GM18907 (cell line): Measurements from ENCODE around the gene PCBP3.

Source experiments
- ATAC-seq: cut with Tn5 transposase; IDR thresholded peaks from one replicate; pipeline ENCODE4 v1.9.1; 2021; ENCODE audit warnings: mild to moderate bottlenecking, moderate library complexity; ENCODE audit not compliant: unreplicated experiment

Gene PCBP3

DNA sequence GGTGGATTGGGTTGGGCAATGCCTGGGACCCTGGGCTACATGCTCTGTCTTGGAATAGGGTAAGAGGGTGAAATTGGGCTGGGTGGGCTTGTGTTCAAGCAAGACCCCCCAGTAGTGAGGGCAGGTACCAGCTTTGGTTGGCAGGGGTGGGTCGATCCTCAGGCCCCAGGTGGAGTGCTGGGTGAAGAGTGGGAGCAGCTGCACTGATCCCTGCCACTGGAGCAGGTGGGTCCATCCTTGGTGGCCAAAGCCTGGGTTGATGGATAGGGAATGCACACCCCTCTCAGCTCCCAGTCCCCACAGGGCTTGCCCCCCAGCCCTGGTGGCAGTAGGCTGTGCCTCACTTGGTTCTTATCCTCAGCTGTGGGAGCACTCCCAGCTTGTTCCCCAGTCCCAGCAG is 135.2 kb downstream of the PCBP3 start:
- no peak for ATAC-seq

DNA sequence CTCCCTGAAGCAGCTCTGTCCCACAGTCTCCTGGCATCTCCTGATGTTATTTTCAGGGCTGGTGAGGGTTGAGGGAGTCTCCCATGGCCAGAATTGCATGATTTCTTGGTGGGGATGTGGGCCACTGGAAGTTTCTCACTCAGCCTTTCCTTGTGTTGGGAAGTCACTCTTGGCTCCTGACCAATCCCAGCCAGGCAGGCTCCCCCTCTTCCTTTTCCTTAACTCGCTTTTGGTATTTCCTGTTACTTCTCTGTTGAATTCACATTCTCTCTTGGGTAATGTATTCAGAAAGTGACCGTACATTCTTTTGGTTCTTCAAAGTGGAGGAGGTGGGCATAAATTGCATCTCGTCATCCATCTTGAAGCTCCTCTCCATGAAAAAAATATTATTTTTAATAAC is 135.7 kb downstream of the PCBP3 start:
- ATAC-seq: no peak

DNA sequence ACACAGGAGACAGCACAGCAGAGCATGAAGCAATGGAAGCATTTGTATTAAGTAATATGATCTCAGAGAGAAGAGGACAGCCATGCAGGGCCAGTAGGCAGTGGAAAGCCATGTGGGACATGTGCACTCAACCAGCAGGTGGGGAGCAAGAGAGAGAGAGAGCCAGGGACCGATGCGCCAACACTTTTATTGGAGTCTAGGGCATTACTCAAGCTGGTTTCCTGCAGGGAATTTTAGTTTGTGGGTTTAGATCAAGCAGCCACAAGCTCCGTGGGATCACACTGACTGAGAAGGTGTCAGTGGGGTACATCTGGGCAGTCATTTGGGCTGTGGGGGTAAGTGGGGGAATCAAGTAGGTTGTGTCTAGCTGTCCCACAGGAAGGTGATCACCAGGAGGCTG is 137.1 kb downstream of the PCBP3 start:
- no peak for ATAC-seq

DNA sequence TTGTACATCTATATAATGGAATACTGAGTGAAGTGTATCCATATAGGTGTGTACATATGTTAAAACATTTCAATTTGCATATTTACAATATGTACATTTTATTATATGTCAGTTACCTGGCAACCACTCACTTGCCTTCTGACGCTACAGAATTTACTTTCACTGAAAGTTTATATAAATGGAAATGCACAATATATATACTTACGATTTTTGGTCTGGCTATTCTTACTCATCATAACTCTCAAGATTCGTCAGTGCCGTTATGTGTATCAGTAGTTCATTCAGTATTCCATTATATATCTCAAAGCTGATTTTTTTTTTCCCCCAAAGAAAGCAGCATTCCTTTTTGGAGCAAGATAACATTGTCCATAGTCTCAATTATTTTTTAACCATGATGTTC is 138.2 kb downstream of the PCBP3 start:
- ATAC-seq: no peak

DNA sequence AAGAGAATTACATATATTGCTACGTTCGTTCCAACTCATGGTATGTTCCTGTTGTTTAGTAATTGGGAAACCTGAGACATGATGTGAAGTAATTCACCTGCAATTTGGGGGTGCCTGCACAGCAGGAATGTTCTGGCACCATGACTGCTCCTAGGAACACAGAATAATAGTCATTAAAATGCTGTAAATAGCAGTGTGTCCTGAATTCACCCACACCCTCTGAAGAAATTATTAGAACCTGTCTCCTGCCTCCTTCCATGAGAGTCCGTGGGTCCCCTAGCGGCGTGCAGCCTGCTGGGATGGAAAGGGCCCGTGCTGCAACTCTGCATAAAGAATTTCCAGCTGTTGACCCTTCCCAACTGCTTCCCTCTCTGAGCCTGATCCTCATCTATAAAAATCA is 143.1 kb downstream of the PCBP3 start:
- no peak for ATAC-seq

DNA sequence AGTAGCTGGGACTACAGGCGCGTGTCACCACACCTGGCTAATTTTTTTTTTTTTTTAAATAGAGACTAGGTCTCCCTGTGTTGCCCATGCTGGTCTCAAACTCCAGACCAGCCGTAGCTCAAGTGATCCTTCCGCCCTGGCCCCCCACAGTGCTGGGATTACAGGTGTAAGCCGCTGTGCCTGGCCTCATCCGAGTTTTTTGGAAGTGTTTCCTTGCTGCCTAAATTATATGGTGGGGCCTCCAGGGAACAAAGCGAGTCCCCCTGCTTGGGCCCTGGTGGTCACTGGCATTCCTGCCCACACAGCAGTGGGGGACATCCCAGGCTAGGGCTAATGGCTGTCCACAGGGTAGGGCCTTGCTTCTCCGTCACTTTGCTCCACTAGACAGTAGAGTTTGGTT is 143.8 kb downstream of the PCBP3 start:
- ATAC-seq: no peak

DNA sequence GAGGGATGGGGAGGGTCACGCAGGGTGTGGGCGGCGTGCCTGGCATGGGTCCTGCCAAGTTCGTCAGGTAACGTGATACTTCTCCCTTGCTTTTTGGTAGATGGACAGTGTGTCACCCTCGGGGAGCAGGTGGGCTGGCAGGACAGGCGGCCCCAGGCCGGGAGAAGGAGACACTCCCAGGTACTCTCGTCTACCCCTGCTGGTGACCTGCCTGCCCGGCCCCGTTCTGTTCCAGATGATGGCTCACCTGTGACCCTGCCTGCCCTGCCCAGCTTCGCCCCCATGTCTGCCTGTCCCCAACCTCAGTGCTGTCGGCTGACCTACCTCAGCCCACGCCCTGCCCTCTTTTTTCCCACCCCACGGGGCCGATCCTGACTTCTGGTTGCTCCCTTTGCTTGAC is 144.7 kb downstream of the PCBP3 start:
- ATAC-seq: no peak

DNA sequence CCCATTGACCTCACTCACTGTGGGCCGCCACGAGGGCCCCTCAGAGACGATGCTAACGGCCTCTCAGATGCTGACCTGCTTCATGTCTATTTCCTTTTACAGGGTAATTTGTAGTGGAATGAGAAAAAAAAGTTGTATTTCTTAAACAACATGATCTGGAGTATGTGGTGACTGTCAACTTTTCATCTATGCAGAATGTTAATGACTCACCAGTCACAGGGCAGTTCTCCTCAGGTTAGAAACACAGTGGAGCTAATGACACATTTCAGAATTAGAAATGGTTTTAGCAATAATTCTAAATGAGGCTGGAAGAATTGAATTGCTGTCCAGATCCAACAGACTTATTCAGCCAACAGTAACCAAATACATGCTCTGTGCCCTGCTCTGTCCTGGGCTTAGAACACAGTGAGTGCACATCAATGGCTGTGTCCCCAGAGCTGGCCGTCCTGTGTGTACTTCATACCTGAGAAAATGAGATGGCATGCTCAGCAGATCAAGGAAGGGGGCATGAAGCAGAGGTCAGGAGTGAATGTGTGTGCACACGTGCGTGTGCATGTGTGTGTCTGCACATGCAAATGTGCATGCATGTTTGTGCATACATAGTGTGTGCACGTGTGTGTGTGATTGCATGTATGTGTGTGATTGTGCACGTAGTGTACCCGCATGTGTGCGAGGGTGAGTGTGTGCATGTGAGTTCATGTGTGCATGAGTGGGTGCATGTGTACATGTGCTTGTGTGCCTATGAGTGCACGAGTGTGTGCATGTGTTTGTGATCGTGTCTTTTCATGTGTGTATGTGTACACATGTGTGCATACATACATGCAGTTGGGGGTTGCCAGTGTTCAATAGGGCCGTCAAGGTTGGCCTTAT is 145.3 kb downstream of the PCBP3 start:
- no peak for ATAC-seq

DNA sequence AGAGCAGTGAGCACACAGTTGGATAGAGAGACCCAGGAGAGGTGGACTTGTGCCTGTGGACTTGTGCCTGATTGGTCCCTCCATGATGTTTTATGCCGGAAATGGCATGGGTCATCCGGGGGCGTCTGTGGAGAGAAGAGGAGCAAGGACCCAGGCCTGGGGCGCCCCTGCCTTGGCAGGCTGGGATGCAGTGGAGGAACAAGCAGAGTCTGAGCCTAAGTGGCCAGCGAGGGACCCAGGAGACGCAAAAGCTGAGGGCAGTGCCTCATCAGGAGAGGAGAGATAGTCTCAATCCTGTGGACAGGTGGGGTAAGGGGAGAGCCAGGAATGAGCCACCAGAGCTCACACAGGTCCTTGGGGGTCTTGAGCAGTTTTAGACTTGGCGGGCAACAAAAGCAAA is 146.9 kb downstream of the PCBP3 start:
- ATAC-seq: no peak

DNA sequence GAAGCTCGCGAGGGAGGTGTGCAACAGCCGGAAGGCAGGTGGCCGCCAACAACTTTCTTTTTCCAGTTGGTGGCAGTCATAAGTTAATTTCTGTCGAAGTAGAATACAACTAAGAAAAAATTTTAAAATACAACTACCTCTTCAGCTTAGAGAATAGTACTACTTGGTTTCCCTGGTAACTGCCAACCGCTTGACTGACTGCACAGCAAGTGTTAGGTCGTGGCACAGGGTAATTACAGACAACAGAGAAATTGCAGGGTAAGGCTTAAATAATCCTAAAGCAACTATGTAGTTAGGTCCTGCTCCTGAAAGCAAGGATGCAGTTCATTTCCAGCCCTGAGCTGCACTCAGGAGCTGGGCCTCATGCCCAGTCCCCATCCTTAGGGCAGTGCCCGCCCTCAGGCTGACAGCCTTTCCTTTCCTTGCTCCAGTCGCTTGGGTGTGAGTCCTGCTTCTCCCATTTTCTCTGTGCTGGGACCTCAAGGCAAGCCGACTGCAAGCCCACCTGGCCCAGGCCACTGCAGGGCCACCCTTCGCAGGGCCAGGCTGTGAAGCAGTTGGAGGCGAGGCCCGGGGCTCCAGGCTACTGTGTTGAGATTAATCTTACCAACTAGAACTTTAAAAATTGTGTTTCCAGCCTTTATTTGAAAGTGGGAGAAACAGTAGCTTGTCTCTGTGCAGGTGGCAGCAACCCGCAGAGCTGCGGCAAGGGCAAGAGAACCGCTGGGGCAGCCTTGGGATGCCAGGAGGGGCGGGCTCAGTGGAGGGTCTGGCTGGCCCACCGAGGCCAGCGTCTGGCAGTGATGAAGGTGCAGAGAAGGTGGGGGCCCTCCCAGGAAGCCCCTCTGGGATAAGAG is 148.3 kb downstream of the PCBP3 start:
- ATAC-seq: no peak

DNA sequence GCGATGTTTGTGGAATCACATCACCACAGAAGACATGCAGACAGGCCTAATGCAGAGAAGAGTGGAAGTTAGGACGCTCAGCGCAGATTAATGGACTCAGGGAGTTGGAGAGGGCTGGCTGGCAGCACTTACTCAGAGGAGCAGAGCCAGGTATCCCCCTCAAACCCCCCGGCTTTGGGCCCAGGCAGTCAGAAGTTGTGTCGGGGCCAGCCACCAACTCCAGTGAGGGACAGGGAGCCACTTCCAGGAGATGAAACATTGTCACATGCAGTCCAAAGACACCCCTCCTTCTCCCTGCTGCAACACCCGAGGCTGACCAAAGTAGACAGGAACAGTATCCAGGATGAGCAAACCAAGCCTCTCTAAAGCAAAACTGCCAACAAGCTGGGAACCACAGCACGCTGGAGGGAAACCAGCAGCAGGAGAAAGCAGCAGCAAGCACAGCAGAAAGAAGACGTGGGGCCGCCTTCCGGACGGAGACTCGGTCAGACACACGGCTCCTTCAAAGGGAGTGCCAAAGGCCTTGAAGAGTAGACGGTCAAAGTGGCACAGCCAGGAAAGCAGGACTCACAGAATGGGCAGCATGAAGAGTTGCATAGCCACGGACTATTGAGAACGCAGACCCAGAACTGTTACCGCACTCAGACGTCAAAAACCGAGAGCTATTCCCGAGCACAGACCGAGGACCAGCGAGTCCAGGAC is 149.3 kb downstream of the PCBP3 start:
- no peak for ATAC-seq

DNA sequence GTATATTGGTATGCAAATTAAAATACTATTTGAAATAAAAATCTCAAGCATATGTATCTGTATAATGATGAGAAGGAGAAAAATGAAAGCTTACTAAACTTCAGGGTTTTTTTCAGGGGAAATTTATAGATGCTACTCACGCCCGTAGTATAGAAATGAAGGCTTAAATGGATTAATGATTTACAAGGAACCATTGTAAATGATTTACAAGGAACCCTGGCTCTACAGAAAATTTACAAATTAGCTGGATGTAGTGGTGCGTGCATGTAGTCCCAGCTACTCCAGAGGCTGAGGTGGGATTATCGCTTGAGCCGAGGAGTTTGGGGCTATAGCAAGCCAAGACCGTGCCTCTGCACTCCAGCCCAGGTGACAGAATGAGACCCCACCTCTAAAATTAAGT is 150.5 kb downstream of the PCBP3 start:
- ATAC-seq: no peak

DNA sequence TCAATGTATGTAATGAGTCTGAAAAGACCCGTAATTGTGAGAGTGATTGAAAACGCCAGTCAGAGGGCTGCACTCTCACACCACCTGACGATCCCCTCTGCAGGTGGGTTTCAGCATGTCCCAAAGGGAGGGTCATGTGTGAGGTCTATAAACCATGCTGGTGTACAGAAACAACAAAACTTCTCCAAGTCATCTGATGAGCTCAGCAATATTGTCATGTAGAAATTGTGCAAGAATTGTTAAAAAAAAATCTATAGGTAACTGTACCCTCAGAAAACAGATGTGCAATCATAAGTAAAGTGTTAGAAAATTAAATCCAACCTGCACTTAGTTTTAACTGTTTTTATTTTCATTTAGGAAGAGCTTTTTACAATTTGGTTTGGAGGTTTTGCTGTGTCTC is 152.5 kb downstream of the PCBP3 start:
- ATAC-seq: no peak

DNA sequence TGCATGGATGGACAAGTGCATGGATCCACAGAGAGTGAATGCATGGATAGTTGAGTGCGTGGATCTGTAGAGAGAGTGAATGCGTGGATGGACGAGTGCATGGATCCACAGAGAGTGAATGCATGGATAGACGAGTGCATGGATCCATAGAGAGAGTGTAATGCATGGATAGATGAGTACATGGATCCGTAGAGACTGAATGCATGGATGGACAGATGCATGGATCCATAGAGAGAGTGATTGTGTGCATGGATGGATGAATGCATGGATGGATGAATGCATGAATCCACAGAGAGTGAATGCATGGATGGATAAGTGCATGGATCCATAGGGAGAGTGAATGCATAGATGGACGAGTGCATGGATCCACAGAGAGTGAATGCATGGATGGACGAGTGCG is 153.8 kb downstream of the PCBP3 start:
- no peak for ATAC-seq

DNA sequence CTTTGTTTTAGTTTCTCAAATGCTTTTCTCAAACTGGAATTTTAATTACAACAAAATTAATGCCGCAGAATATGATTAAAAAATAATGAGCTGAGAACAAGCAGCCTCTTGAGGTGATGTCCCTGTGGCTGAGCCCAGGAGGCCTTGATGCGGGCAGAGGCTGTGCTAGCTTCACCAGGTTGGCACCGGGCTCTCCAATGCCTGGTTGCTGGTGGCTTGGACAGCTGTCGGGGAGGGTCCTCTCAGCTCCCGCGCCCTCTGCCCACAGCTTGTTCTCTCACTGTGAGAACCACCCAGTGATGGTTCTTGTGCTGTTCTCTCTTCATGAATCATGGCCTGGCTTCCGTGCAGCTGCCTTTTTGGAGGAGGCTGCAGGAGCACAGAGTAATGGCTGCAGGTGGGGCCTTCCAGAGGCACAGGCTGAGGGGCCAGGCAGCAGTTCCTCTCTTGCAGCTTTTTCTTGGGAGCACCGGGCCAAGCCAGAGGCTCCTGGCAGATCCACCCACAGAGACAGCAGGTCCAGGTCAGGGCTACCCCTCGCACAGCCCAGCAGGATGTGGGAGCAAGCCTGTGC is 156.3 kb downstream of the PCBP3 start:
- ATAC-seq: no peak

DNA sequence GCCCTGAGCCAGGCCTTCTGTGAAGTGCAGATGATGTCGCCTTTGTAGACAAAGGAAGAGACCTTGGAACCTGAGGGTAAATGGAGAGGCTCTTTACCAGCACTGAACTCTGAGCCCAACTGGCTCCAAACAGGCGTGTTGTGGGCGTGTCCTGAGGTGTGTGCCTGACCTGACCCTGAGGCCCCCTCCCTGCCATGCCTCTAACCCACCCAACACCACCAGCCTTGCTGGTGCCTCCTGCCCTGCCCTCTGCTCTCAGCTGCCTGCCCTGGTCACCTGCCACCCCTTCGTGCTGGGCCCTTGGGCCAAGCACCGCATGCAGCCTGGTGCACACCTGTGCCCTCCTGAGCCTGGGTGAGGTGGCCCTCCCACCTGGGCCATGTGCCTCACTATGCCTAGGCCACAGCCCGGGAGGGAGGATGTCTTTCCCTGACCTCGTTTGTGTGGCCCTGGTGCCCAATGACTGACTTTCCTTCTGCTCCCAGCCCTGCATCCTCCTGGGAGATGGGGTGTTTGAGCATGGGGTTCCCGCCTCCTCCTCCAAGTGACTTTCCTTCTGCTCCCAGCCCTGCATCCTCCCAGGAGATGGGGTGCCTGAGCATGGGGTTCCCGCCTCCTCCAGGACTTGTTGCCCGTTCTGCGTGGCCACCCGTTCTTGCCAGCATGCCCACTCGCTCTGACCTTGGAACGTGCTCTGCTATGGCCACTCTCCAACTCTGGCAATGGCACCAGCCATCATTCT is 157.0 kb downstream of the PCBP3 start:
- no peak for ATAC-seq

DNA sequence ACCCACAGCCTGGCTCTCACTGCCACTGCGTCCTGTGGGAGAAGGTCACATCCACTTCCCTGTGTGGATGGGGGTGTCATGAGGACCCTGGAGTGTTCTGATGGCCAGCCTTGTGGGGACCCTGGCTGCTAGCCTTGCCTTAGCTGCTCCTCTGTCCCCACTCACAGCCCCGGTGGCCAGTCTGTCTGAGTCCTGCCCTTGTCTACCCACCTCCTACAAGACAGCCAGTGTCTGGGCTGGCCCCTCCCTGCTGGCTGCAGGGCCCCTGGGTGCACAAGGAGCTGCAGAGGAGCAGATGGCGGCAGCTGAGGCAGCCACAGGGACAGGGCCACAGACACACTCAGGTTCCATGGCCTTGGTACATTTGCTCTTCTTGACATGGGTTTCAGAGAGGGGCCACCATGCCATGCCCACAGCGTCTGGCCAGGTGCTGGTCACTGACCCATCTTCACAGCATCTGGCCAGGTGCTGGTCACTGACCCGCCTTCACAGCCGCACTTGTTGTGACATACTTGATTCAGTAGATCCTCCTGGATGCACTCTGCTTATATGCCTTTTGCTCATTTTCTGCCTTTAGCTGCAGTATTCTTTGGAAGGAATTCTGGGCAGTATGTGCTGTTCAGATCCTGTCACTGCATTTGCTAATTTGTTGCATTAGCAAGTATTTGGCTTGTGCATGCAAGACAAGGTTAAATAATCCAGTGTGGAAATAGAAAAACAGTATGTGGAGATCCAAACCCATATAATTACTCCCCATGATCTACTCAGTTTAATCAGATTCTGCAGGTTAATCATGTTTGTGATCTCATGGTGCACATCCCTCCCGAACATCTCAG is 157.8 kb downstream of the PCBP3 start:
- no peak for ATAC-seq

DNA sequence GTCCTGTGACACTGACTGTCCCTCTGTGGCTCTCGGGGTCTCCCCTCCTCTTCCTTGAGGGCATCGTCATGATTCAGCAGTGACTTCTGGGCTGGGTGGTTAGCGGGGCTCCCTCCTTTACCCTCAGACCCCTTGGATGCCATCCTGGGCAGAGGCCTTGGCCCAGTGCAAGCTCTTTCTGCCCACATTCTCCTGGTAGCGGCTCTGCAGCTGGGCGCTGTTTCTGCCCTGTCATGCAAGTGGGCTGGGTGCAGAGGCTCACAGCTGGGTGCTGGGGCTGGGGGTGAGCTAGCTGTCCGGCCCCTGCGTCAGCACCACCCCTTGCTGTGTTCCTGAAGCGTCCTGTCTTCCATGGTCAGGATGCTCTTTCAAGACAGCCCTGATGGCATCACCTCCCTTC is 158.5 kb downstream of the PCBP3 start:
- ATAC-seq: no peak

DNA sequence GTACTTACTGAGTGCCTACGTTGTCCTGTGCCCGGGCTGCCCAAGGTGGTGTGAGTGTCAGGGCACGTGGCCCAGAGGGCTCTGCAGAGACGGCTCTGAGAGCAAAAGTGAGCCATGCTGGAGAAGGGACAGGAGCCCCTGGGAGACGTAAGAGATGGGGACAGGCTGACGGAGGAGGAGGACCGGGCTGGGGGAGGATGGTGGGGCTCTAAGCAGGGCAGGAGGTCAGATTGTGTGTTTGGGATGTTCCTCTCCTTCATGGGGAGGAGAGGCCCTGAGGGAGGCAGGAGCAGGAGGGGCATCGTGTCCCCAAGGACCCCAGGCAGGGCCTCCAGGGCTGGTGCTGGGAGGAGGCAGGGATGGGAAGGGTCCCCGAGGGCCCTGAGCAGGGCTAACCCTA is 158.9 kb downstream of the PCBP3 start:
- no peak for ATAC-seq
